Islet of Langerhans (tissue), 1 donor: ENCODE results near the gene GLB1L3.

Experiments used
- FAIRE-seq: peaks from one replicate; lab custom pipeline; 2011; peaks lifted over from hg19 to GRCh38; lab: Jason Lieb, UNC

Gene GLB1L3

GRCh38 chr11:134345237-134345550, 69.0 kb downstream of the GLB1L3 start:
- FAIRE-seq: no peak

DNA sequence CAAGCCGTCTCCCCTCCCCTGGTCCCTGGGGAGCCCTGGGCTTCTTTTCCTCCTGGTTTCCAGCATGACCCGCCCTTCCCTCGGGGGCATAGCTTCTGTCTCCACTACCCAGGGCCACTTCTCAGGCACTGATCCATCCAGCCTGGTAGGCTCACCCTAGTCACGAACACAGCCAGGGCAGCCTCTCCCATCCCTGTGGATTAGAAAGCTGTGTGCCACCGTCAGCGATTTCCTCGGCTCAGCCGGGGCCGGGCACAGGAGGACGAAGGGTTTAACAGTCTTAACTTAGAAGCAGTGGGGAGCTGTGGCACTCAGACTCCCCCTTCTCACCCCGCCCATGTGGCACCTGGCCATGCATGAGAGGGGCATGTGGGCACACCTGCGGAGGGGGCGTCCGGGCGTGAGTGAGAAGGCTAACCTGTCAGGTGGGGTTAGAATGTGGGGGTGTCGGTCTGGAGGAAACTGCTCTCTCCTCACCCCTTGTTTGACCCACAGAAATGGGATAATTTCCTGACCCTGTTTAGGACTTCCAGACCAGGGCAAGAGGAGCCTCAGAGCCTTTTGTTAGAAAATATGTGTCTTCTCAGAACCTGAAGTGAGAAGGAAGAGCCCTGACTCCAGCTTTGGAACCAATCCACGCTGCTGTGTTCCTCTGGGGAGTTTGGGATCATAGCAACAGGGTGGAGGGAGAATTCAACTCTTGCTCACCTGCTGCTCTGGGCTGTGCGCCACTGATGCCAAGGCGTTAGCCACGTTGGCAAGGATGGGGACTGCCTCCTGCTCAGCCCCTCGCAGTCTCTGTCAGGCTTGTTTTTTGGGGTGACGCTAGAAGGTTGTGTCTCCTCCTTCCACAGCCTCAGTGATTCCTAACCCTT, 70.2 kb downstream of the GLB1L3 start:
- FAIRE-seq: no peak

DNA sequence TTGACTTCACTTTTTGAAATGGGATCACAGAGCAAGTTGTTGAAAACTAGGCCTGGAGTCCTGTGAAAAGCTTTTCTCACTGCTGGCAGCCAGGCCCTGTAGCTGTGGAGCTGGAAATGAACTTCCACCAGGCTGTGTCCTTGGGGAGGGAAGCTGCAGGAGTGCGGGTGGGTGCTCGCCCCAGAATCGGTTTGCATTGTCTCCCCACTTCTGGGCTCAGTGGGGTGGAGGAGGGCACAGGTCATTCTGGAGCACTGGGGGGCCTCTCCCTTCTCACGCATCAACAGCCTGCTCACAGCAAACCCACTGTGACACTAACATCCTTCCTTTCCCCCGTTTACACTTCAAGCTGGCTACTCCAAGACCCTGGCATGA, 70.8 kb downstream of the GLB1L3 start:
- no peak for FAIRE-seq

GRCh38 chr11:134347441-134347840, 71.3 kb downstream of the GLB1L3 start:
- FAIRE-seq: no peak

- no peak for FAIRE-seq
Observed at GRCh38 chr11:134349109-134349801, 73.1 kb downstream of the GLB1L3 start.

- no peak for FAIRE-seq
Observed at GRCh38 chr11:134349802-134350355, 73.7 kb downstream of the GLB1L3 start.

DNA sequence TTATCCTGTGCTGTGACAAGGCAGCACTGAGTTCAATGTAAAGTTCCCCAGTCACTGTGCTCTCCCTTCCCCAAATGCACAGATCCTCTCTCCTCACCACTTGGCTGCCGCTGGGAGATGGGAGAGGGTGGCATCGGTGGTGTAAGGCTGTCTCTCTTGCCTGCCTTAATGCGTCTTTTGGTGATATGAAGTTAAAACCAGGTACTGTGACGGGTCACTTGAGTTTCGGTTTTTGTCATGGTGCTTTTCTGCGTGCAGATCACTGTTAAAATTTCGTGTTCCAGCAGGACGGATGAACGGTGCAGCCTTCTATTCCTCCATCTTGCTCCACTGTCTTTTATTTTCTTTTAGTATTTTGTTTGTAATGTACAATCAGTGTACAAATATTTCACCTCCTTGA, 74.2 kb downstream of the GLB1L3 start:
- FAIRE-seq: no peak

DNA sequence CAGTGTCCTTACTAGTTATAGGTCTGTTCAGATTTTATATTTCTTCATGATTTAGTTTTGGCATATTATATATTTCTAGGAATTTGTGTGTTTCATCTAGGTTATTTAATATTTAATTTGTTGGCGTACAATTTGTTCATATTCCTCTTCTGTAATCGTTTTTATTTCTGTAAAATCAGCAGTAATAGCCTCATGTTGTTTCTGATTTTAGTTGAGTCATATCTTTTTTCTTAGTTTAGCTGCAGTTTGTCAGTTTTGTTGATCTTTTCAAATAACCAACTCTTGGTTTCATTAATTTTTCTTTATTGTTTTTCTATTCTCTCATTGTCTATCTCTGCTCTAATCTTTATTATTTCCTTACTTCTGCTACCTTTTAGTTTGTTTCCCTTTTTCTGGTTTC, 75.9 kb downstream of the GLB1L3 start:
- FAIRE-seq: no peak

DNA sequence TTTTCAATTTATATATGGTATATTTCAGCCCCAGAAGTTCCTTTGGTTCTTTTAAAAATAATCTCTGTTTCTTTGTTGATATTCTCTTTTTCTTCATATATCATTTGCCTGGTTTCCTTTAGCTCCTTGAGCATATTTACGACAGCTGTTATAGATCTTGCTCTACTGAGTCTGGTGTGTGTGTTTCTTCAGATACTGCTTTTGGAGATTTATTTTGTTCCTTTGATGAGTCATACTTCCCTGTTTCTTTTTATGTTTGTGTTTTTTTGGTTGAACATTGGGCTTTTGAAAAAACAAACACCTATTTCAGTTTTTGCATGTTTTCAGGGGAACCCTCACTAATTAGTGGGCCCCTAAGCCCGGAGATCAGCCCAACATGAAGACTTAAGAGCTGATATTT, 79.0 kb downstream of the GLB1L3 start:
- no peak for FAIRE-seq

- FAIRE-seq: no peak
Observed at GRCh38 chr11:134355656-134356055, 79.5 kb downstream of the GLB1L3 start.

GRCh38 chr11:134356656-134357544, 80.7 kb downstream of the GLB1L3 start:
- FAIRE-seq: no peak

DNA sequence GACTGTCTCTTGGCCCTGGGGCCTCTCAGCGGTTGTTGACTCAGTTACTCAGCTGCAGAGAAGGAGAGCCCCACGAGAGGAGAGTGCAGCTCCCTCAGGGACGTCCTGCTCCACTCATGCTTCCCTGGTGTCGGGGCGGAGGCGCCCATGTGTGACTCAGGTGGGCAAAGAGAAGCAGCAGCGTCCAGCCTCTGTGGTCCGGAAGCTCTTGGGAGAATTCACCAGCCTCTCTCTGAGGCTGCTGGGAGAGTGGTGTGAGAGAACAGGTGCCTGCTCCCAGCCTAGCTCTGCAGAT, 81.3 kb downstream of the GLB1L3 start:
- no peak for FAIRE-seq

DNA sequence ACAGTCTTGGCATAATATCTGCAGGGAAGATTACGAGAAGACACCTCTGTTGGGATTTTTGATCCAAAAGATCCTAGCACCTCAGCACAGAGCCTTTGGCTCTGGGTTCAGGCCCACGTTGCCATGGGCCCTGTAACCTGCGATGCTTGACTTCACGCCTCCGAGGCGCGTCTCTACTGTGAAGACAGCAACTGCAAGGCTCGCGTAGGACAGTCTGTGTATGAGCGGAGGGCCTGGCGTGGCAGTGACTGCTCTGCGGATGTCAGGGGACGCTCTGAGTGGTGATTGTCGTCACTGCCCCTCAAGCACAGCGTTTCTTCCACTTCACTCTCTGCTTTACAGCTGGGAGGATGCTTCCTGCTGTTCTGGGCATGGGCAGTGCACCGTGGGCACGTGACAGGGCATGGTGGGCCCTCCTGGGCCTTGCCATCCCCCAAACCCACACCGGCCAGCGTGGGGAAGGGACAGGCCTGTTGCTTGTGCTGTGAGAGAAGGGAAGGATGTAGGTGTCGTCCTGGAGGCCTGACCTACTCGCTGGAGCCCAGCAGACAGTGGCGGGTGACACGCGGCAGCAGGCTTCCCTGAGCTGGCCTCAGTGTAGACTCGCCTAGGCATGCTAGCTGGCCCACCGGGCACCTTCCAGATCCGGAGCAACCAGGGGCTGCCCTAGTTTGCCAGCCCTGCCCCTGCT, 82.1 kb downstream of the GLB1L3 start:
- FAIRE-seq: no peak

DNA sequence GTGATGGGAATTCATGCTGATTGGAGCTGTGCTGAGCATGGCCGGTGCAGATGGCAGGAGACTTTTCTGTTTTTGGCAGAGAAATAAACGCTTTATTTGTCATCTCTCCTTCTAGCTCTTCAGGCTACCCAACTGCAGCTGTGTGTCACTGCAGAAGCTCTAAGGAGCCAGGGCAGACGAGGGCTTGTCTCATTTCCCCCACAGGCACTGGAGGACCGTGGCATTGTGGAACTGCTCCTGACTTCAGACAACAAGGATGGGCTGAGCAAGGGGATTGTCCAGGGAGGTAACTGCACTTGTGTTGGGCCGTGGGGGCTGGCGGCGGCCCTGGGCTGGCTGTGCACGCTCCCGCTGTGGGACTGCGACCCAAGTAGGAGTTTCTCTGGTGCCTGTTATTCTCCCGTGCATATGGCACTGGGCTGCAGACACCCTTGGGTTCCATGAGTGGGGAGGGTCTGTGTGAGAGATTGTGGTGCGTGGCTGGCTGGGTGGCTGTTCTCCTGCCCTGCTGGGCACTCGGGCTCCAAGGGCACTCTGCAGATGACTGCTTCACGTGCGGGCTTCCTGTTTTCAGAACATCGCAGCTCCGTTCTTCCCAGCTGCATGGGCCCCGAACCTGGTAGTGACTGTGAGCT, 82.8 kb downstream of the GLB1L3 start:
- FAIRE-seq: no peak

DNA sequence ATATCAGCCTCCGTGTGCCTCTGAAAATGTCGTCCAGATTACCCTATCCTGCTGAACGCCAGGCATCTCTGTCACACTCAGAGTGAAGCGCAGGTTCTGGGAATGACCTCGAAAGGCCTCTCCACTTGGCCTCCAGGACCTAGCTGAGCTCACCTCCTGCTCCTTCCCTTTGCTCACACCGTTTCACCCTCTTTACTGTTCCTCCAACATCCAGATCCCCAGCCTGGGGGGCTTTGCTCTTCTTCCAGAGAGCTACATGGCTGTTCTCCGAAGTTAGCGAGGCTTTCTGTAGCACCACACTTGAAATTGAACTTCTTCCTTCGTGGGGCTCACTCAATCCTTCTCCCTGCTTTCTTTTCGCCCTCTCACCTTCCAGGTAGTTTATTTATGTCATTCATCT, 83.5 kb downstream of the GLB1L3 start:
- FAIRE-seq: no peak

GRCh38 chr11:134360050-134360835, 84.1 kb downstream of the GLB1L3 start:
- no peak for FAIRE-seq

- FAIRE-seq: no peak
Observed at GRCh38 chr11:134361661-134362060, 85.5 kb downstream of the GLB1L3 start.

DNA sequence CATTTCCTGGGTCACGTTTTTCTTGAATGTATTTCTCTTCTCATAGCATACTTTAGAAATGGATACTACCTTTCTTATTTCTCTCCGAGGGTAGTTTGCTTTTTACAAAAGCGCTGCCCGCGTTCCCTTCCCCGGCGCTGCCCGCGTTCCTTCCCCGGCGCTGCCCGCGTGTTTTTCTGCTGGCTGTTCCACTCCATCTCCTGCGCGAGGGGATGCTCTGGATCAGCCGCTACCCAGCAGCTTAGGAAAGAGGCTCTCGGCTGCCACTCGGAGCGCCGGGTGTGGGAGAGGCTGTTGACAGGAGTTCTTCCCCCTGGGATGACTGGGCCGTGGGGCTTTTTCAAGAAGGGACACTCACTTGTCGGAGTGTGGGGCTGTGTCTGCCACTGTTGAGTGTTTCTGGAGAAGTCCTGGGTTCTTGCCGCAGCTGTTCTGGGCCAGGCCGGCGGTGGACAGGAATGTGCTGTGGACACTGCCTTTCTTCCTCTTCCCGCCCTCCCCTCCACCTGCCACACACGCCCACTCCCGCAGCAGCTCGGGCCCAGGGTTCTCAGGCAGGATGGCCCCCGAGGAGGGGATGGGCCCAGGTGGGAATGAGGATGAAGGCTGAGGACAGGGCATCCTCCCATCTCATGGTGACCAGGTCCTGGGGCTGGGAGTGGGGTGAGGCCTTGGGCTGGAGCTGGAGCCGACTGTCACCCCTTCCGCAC, 86.2 kb downstream of the GLB1L3 start:
- no peak for FAIRE-seq

- no peak for FAIRE-seq
Observed at GRCh38 chr11:134363161-134363560, 87.0 kb downstream of the GLB1L3 start.

DNA sequence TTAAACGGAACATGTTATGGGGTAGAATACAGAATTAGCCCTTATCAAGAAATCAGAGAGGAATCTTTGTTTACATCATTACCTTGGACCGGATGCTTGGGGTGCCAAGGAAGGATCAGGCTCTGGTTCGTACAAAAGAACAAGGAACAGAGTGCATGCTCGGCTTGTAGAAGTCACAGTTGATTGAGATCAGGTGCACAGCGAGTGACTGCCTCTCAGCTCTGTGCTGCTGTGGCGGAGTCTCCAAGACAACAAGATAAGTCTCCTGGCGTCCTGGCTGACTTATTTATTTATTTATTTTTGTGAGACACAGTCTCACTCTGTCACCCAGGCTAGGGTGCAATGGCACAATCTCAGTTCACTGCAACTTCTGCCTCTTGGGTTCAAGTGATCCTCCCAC, 87.4 kb downstream of the GLB1L3 start:
- FAIRE-seq: no peak
